GM19043 (cell line): ENCODE data around the gene SH2D7.

Experiments
- ATAC-seq: cut with Tn5 transposase; IDR thresholded peaks from one replicate; pipeline ENCODE4 v1.9.1; 2021; ENCODE audit warnings: low read depth; ENCODE audit not compliant: unreplicated experiment

SH2D7 gene

DNA sequence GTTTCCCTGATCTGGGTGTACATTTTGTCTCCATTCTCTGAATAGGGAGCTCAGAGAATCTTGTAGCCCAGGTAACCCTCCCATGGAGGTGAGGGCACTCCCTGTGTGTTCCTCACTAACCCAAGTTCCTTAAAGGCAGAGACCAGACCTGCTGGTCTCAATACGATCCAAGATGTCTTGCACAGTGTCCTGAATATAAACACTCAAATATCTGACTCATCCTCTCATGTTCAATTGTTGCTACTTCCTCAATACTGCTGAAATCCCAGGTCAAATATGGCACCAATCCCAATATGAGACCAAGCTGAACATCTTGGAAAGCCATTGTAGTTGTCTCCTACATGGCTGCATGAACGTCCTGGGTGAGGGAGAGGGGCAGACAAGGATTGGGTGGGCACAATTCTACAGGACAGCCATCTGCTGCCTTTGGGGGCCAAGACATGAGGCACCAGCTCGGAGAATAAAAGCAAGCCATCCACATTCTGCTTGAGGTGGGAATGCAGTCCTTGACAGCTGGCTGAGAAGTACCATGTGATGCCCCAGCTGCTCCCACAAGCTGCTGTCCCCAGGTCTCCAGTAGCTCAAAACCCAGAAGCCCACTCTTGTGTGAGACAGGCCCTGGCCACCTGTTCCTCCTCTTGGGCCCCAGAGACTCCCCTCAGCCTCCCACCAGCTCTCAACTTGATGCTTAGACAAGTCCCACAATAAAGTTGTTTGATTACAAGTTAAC lies 33.1 kb upstream of the SH2D7 start:
- ATAC-seq: no peak

GRCh38 chr15:78060232-78060631 lies 32.1 kb upstream of the SH2D7 start:
- ATAC-seq: no peak

DNA sequence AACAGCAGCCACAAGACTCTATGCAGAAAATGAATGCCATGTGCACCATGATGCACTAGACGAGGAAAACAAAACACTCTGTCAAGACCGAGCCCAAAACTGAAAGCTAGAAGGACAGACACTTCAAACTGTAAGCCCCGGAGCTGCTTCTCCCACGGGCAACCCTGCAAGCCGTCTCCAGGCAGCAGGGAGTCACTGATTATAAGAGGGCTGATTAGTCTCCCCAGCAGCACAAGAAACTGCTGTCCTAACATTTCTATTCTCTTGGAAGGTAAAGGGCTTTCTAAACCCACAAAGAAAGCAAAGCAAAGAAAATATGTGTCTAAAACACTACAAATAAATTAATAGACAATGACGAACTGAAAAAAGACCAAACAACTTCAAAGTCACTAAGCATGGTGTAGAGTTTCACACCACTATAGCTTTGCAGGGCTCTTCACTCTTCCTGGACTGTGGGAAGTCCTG lies 30.4 kb upstream of the SH2D7 start:
- no peak for ATAC-seq

GRCh38 chr15:78063217-78063616 lies 29.1 kb upstream of the SH2D7 start:
- no peak for ATAC-seq

DNA sequence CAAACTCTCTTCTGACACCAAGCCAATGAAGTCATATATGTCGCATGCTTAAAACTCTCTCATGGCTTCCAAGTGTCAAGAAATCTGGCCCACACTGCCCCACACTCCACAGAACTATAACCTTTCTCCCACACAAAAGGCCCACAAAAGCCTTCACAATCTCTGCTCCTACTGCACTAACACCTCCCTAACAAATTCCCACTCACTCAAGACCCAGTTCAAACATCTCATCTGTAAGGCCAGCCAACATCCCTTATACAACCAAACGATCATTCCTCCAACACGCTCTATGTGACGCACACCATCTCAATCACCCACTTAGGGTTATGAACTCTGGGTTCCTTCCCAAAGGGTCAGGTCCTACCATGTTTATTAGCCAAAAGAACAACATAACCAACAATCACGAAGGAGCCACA lies 28.4 kb upstream of the SH2D7 start:
- no peak for ATAC-seq

DNA sequence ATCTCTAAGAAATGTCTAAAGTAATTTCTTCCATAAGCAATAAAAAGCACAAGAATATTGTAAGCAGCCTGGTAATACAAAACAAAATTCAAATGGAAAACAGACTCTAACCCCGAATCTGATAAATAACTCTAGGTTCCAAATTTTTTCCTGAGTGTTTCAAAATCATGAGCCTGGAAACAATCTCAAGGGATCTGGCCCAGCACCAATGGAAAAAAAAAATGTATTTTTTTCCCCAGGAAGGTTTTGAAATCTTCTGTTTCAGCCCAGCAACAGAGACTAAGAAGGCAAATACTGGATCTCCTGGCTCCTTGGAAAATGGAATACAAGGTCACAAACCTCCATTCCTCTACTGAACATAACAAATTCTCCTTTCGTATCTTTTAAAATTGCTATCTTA lies 27.8 kb upstream of the SH2D7 start:
- no peak for ATAC-seq

DNA sequence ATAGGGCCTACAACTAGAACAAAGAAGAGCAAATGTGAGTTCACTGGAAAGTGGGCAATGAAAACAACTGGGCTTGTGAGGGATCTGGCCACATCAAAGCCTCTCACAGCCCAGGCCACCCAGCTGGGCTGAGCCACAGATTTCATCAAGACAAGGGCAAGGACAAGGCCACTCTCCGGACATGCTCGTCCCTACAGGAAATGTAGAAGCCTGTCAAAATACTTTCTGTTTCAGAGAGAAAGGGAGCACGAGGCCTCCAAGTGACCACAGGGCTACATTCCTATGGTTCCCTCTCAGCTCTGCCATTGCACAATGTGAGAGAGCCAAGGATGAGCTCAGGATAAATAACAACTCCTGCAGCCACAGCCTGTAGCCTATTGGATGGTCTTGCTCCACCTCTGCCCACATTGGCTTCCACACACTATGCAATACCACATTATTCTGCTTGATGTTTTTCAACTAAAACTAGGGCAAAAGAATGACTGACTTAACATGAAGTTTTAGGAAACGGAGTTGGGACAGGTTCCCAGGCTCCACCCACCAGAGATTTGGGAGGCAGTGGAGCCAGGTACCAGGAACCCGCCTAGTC lies 27.0 kb upstream of the SH2D7 start:
- no peak for ATAC-seq

DNA sequence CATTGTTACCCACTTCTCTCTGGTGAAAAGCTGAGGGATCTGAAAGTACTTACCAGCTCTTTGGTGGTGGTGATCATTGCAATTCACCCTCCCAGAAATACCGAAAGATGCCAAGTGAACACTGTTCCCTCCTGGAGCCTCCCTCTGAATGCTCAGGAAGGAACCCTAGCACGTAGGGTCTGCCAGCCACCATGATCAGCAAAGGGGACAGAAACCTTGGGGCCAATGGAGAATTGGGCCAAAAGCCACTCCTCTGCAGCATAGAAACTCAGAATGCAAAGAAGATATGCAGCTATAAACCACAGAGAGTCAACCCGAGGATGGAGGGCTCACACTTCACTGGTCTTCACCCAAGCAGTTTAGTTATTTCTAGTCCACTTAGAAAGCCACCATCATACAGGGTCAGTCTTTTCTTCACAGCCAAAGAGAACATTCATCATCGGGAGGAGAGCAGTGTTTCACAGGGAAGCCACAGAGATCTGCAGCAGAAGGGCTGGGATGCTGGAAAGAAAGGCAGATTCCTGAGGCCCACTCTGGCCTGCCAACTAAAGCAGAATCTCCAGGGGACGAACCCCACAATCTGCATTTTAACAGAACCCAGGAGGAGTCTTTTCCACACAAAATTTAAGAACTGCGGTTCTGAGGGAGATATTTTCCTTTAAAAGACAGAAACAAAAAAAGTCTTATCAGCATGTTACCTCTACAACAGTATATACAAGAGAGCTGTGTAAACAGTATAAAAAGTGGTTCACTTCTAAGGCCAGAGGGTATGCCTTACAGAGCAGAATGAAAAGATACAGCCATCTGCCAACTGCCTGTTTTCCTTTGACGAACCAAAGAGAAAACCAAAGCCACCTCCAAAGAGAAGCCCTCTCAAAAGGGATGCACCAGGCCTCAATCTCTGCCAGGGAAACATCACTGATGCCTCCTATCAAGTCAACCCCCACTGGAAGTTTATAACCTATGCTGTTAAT lies 26.1 kb upstream of the SH2D7 start:
- ATAC-seq: no peak

GRCh38 chr15:78067328-78068228 lies 24.8 kb upstream of the SH2D7 start:
- ATAC-seq: no peak

DNA sequence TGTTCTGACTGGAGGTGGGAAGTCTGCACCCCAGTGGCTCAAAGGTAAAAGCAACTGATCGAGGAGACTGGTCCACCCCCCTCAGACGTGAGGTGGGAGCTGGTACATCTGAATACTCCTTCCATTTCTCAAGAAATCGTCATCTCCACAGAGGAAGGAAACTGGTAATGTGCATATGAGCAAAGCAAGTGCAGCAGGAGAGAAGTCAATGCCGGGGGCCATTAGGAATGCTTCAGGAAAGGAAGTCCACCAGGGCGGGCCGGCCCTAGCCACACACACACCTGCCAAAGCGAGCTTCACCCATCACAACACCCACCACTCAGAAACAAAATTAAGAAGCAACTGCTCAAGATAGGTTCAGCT lies 23.3 kb upstream of the SH2D7 start:
- ATAC-seq: no peak

GRCh38 chr15:78069462-78070029 lies 22.8 kb upstream of the SH2D7 start:
- no peak for ATAC-seq

- ATAC-seq: no peak
These were observed 22.2 kb upstream of the SH2D7 start for GRCh38 chr15:78070049-78070700.

DNA sequence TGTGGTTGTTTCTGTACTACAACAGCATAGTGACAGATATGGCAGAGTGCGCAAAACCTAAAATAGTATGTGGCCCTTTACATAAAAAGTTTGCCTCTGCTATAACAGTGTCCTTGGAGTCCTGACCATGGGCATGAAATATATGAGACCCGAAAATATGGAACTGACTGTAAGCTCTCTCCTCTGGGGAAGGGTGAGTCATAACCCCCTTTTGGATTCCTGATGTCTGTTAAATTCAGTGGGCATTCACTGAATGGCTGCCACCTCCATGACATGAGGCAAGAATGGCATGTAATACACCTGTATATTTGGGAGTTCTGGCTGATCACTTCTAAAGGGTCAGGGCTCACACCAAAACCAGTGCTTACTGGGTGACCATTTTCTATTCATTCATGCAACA lies 21.0 kb upstream of the SH2D7 start:
- no peak for ATAC-seq

DNA sequence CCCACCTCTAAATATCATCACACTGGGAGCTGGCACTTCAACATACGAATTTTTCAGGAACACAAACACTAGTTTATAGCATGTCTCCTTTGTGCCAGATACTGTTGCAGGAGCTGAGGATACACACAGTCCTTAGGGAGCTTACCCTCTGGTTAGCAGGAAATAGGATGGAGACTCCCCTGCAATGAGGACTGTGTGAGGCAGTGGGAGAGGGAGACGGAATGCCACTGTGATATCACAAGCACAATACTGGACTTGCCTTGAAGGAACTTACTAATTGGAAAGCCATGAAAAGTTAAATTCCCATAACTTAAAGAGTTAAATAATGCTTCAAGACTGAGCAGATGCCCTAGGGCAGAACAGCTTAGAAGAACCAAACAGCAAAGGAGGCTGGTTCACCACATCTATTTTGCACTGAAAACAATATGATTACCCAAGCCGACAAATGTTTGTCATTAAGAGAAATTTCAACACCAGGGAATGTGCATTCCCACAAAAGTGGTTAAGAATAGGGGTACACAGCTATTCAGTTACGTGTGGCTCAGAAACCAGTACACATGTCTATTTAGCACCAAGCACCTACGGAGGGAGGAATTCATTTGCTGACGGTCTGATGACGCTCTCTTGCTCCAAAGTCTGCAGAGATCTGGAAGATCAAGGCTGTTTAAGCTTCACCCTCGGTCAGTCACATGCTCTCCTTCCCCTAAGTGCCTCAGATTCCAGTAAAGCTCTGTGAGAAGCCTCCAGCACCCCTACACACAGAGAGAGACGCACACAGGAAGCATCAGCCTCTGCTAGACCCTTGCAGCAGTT lies 20.1 kb upstream of the SH2D7 start:
- ATAC-seq: no peak

- no peak for ATAC-seq
These were observed 19.1 kb upstream of the SH2D7 start for GRCh38 chr15:78073046-78073787.

DNA sequence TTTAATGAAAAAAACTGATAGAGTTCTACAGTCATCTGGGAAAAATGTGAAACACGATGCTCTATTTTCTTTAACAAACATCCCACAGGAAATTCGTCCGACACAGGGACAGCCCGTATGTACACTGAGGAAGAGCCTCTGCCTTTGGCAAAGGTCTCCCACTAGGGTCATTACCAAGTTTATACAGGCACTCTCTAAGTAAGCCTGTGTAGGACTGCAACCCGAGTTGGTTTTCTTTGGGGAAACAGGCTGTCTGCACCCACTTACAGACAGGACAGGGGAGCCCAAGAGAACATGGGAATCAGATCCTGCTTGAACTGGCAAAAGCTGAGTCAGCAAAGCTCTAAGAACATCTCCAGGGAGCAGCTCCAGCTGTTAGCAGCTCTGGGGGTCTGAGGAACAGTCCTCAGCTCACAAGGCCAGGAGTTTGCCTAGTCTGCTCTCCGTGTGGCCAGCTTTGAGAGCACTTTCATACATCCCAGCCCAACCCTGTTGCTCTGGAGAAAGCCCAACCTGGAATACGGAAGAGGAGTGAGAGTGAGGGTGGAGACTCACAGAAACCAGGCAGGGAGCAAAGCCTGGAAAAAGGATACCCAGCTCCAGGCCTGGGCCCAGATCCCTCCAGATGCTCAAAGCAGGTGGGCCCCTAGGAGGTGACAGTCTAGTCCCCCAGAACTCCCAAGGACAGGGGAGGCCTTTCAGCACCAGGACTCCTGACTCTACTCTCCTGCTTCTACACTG lies 16.7 kb upstream of the SH2D7 start:
- ATAC-seq: no peak
